HG02970 (cell line): ENCODE results near the gene ATAD1.
"Not testable (repeated sequence)": the region's sequence is repeated elsewhere in the genome, so short reads cannot be mapped to it uniquely, and the experiment has no call there.

Source experiments
- ATAC-seq: cut with Tn5 transposase; IDR thresholded peaks from one replicate; pipeline ENCODE4 v1.9.1; 2021; ENCODE audit warnings: mild to moderate bottlenecking, moderate library complexity, moderate number of reproducible peaks; ENCODE audit not compliant: unreplicated experiment, low FRiP score

ATAD1 gene

DNA sequence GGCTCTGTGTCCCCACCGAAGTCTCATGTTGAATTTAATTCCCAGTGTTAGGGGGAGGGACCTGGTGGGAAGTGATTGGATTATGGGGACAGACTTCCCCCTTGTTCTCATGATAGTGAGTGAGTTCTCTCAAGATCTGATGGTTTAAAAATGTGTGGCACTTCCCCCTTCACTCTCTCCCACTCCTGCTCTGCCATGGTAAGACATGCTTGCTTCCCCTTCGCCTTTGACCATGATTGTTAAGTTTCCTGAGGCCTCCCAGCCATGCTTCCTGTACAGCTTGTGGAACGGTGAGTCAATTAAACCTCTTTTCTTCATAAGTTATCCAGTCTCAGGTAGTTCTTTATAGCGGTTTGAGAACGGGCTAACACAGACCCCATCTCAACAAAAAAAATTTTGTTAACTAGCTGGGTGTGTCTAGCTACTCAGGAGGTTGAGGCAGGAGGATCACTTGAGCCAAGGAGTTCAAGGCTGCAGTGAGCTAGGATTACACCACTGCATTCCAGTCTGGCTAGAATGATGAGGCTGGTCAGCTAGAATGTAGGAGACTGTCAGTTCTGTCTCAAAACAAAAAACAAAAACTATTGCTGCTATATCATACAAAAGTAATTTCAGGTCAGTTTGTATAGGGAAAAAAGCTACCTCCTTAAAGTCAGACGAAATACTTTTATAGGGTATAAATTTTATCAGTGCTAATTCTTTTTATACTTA, 57.7 kb downstream of the ATAD1 start:
- no peak for ATAC-seq

DNA sequence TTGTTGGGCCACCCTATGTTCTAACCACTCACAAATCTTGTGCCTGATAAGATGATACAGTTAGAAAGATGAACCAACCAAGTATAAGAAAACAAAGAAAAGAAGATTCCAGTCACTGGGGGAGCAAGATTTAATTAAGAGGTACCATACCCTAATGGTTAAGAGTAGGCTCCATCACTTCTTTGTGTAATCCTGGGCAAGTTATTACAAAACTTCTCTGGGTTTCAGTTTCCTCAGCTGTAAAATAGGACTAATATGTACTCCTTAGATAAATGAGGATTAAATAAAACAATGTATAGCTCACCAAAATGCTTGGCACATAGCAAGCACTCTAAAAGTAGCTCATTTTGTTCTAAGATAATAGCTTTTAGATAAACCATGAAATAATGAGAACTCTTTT, 58.5 kb downstream of the ATAD1 start:
- ATAC-seq = no peak

DNA sequence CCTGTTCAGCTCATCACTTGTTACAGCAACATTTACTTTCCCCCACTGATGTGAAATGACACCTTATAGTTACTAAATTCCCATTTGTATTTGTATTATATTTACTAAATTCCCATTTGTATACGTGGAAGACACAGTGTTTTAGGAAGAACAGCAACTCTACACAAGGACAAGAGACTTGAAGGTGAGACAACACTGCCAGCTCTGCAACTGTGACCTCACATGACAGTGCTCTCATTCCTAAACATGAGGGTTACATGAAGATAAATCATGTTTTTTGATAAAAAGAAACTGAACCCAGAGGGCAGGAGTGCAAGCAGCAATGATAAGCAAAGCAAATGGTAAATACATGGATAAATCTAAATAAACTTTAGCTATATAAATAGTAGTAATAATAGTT, 60.3 kb downstream of the ATAD1 start:
- no peak for ATAC-seq

DNA sequence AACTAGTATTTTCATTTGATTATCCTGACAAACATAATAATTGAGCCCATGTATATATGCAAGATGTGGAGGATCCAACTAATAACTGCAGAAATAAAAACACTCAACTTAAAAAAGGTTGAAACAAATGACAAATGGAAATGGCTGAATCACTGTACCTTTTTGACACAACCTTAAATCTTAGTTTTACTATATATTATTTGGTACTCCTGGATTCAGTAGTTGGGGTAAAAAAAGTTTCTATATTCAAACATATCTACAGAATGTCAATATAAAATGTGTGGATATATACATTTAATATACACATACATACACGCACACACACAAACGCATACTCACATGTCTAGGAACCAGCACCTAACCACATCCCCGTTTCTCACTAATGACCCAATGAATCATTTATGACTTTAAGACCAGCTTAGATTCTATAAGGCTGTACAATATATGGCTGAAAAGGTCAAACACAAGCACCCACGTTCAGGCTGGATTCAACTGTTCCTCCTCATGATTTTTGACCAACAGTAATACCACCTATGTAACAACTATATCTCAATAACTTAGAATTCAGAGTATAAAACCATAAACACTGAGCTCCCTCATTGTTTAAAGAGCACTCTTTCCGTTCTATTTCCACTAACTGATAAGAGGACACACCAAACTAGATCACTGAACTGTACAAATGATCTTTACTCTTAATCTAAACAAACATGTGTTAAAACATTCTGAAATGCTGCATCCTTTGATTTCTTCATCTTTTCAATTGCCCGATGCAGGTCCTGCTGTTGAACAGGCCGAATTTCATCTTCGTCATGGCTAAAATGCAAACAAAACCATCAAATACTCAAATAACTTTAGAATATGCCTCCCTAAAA, 63.8 kb downstream of the ATAD1 start:
- ATAC-seq = no peak

DNA sequence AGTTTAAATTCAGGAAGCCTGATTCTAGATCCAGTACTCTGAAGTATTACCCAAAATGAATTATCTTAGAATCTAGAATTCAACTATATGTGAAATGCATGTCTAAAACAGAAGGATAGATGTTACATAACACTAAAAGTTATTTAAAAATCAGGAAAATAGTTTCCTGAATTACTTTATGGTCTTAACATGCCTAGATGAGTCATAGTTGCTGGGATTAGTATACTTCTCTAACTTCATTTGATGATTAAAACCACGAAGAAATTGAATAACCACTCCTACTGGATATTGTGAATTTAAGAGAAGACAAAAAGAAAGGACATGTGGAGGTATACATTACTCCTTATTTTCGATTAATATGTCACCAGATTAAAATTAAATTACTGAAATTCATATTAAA, 65.5 kb downstream of the ATAD1 start:
- ATAC-seq = no peak

DNA sequence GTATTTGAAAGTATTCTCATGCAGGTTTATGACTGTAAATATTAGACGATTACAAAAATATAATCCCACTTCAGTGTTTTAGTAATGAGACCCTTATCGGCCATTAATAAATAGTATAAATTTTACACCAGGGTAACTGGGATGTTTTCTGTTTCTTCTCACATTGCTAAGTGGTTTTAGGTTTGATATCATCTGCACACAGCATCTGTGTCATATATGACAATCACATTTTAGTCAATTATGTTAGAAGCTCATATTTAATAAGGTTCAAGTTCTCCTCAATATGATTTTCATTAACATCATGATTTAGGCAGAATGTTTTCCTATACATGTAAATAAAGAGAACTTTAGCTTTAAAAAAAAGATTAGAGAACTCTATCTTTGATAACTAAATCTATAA, 66.8 kb downstream of the ATAD1 start:
- ATAC-seq = no peak

DNA sequence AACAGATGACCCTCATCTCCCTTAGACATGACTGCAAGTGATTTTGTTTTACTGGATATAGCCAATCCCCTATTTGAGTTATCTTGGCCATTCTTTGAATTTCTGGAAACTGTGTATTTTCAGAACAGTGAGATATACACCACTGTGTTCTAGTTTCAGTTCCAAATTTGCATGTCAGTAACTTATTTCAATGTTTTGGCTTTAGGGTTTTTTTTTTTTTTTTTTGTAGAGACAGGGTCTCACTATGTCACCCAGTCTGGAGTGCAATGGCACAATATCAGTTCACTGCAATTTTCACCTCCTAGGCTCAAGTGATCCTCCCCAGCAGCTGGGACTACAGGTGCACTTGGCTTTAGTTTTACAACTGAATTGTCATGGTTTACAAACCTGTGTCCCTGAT, 67.2 kb downstream of the ATAD1 start:
- ATAC-seq = no peak

DNA sequence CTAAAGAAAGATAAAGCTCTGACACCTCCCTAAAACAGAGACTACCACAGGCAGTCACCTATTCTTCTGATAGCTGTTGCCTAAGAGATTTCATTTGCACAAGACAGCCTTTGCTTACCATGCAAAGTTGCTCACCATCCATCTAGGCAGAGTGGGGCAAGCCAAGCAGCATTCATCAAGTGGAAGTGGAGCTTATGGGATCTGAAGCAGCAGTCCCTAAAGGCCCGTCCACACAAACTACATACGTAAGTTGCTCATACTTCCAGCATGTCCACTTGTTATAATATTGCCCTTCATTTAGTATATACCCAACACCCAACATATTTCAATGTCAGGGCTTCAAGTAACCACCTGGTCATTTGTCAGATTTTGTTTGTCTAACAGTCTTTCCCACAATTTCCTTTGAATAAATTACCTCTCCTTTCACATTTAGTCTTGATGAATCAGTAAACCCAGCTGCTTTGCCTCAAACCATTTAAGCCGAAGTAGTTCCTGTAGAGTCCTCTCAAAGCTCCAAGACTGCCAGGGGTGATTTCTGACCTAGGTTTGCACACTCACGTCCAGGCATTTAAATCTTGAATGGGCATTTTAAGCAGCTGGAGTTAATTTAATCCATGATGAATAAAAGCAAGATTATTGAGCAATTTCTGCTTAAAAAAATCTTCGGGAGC, 67.9 kb downstream of the ATAD1 start:
- no peak for ATAC-seq

DNA sequence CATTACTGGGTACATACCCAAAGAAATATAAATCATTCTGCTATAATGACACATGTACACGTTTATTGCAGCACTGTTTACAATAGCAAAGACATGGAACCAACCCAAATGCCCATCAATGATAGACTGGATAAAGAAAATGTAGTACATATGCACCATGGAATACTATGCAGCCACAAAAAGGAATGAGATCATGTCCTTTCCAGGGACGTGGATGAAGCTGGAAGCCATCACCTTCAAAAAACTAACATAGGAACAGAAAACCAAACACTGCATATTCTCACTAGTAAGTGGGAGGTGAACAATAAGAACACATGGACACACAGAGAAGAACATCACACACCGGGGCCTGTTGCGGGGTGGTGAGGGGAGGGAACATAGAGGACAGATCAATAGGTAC, 69.8 kb downstream of the ATAD1 start:
- ATAC-seq = not testable (repeated sequence)

DNA sequence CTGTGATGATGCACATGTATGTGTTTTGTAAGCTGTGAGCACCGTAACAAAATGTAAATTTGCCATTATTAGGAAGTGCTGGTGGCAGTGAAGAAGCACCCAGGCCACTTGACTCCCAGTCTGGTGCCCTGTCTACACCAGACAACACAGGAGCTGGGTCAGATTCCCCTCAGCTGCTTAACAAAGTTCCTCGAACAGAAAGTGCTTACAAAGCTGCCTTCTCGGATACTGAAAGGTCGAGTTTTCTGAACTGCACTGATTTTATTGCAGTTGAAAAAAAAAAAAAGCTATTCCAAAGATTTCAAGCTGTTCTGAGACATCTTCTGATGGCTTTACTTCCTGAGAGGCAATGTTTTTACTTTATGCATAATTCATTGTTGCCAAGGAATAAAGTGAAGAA, 71.1 kb downstream of the ATAD1 start:
- no peak for ATAC-seq

DNA sequence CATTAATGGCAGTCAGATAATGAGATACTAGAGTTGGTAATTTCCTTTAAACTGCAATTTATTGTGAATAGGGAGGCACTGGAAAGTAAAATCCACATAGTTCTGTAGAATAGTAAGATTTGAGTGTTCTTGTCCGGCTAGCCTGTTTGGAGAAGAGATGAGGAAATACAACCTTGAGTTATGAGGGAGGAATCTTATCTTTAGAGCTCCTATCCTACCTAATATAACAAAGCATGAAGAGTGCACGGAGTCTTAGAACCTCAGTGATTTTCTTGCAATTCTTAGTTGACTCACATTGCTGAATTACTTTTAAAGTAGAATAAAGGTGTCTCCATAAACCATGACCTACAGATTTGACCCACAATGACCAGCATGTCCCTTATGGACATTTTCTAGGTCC, 73.4 kb downstream of the ATAD1 start:
- no peak for ATAC-seq

DNA sequence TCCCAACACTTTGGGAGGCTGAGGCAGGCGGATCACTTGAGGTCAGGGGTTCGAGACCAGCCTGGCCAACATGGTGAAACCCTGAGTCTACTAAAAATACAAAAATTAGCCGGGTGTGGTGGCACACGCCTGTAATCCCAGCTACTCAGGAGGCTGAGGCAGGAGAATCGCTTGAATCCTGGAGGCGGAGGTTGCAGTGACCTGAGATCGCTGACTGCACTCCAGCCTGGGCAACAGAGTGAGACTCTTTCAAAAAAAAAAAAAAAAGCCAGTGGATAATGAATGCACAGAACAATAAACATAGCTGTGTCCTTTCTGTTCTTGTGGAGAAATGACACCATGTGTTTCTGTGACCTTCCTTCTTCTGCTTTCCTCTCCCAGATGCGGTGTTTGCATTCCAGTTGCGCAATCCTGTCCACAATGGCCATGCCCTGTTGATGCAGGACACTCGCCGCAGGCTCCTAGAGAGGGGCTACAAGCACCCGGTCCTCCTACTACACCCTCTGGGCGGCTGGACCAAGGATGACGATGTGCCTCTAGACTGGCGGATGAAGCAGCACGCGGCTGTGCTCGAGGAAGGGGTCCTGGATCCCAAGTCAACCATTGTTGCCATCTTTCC, 74.9 kb downstream of the ATAD1 start:
- not testable (repeated sequence) for ATAC-seq

DNA sequence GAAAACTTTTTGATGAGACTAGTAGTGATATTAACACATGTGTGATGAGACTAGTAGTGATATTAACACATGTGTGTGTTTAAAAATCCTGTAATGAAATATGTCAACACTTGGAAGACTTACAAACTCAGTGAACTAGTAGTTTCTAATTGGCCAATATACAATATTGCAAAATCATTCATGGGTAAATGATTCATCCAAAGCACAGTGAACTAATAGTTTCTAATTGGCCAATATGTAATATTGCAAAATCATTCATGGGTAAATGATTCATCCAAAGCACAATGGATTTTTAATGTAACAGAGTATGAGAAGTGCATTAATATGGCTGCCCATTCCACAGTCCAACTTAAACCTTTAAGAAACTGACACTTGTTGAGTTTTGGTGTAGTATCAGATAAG, 77.8 kb downstream of the ATAD1 start:
- no peak for ATAC-seq

DNA sequence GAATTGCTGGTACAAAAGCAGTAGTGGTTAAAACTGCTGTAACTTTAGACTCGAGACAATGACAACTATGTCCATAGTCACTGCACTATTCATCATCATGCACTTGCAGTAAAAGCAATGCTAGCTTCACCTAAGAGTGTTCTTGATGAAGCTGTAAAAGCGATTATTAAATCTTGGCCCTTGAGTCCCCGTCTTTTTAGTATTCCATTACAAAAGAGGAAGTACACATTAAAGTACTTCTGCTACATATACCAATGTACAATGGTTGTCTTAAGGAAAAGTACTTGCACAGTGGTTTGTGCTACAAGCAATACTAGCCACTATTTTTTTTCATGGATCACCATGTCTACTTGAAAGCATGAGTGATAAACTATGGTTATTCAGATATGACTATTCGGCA, 78.3 kb downstream of the ATAD1 start:
- ATAC-seq = no peak

DNA sequence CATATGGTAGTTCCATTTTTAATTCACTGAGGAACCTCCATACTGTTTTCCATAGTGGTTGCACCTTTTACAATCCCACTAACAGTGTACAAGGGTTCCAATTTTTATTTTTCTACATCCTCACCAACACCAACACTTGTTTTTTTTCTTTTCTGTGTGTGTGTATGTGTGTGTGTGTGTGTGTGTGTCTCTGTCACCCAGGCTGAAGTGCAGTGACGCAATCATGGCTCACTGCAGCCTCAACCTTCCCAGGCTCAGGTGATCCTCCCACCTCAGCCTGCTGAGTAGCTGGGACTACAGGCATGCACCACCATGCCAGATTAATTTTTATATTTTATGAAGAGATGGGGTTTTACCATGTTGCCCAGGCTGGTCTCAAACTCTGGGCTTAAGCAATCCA, 79.8 kb downstream of the ATAD1 start:
- ATAC-seq = not testable (repeated sequence)

DNA sequence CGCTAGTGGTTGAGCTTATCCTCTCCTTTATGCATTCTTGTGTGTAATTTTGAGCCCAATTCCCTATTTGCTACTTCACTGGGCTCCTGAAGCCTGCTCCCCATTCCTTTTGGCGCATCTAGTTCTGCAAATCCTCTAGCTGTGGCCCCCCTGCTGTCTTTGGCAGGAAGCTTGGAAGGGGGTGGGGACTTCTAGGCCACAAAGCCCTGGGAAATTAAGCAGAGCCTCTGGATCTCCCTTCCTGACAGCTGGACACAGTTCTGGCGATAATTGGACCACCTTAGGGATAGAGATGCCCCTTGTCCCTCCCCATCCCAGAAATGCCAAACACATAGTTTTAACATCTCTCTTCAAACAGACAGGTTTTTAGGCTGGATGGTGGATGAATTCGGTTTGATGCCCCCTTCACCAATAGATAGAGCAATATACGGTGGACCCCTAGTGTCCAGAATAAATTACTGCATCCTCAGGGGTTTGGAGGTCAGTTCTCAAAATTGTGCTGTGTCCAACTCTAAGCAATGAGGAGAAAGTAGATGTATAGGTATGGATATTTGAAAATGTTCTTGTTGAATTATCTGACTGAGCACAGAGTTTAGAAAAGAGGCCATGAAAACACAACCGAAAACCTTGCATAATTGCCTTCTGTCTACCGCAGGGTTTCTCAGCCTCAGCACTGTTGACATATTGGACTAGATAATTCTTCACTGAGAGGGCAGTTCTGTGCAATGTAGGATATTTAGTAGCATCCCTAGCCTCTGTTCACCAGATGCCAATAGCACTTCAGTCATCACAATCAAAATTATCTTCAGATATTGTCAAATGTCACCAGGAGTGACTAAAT, 82.8 kb downstream of the ATAD1 start:
- no peak for ATAC-seq

DNA sequence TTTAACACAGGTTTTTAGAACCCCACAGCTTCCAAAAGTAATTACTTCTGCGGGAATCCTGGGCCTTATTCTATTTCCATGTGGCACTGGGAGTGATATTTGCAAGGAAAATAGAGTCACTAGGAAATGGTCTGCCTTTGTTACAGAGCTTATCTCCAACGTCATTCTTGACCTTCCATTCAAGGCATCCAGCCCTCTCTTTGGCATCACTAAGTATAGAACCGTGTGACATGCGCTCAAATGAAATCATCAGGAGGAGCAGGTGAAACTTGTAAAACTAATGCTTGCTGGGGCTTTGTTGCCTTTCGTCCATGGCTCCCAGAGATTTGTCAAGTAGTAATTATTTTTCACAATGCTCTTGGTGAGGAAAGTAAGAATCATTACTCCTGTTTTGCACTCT, 84.9 kb downstream of the ATAD1 start:
- ATAC-seq = no peak

DNA sequence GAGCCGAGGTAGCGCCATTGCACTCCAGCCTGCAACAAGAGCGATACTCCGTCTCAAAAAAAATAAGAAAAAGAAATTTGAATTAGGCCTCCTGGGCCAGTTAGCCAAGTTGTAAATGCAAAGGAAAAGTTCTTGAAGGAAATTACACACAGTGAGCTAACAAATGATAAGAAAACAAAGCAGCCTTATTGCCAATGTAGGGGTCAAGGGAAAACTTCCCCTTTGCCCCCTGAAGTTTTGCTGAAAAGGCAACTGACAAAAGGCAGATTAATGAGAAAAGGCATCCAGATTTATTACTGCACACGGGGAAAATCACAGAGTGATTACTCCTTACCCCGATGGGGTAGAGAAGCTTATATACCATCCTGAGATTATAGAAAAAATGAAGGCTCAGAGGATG, 88.1 kb downstream of the ATAD1 start:
- ATAC-seq = no peak

DNA sequence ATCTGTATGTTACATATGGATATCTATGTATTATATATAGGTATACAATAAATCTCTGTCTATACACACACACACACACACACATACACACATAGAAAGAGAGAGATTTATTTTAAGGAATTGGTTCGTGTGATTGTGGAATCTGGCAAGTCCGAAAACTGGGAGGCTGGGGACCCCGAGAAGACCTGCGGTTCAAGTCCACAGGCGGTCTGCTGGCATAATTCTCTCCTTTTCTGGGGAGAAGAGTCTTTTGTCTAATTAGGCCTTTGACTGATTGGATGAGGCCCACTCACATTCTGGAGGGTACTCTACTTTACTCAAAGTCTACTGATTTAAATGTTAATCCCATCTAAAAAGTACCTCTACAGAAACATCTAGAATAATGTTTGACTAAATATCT, 93.2 kb downstream of the ATAD1 start:
- no peak for ATAC-seq

DNA sequence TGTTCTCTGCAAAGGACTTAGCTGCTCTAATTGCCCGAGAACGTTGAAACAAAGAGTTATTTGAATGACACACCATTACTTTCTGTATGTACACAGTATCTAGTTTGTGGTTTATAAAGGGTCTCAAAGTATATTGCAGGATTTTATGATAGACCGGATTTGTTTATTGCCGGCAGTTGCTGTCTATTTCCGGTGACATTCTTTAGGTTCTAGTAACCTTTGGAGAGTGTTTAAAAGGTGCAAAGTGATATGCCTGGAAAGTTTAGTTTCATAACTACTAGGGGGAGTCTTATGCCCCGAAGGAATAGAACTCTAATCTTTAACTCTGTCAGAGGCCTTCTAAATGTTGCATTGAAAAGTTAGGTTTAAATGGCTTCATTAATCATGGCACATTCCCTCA, 94.5 kb downstream of the ATAD1 start:
- ATAC-seq = no peak
